Suprapubic skin (tissue), 4 donors: ENCODE measurements around the gene MSS51. TPM values are rescaled to one million over a fixed set of nuclear protein-coding genes. Genes with fewer than 3 reads are reported as not detected.

Source experiments
- DNase-seq, 2 donors: peaks; one replicate each; pipeline ENCODE4 v3.0.0-alpha.2; 2019; ENCODE audit warnings: low spot score in 2 of 2
- H3K27ac ChIP-seq: fragments of 200-600 bp; sonication (generic); one replicate; pipeline ENCODE4 v1.5.1; 2019
- H3K27me3 ChIP-seq: fragments of 200-600 bp; sonication (generic); one replicate; pipeline ENCODE4 v1.5.1; 2019
- H3K36me3 ChIP-seq: fragments of 200-600 bp; sonication (generic); one replicate; pipeline ENCODE4 v1.5.1; 2019
- H3K4me1 ChIP-seq: fragments of 200-600 bp; sonication (generic); one replicate; pipeline ENCODE4 v1.5.1; 2019
- H3K4me3 ChIP-seq: fragments of 200-600 bp; sonication (generic); one replicate; pipeline ENCODE4 v1.5.1; 2019; ENCODE audit warnings: mild to moderate bottlenecking
- H3K9me3 ChIP-seq: fragments of 200-600 bp; sonication (generic); one replicate; pipeline ENCODE4 v1.5.1; 2019
- EP300 ChIP-seq: sonication (generic); formaldehyde crosslinking; IDR thresholded peaks from one replicate; pipeline ENCODE4 v1.6.1; 2017; ENCODE audit warnings: antibody characterized with exemption
- POLR2A ChIP-seq, 2 donors: fragments of 450-650 bp; IDR thresholded peaks; one replicate each; pipeline ENCODE4 v1.6.1; 2017; ENCODE audit warnings: antibody characterized with exemption in 2 of 2, mild to moderate bottlenecking in 2 of 2, moderate library complexity in 2 of 2
- POLR2AphosphoS5 ChIP-seq, 3 donors: sonication (generic); formaldehyde crosslinking; IDR thresholded peaks; one replicate each; pipeline ENCODE4 v1.6.1; 2017; ENCODE audit warnings: antibody characterized with exemption in 3 of 3
- WGBS: methylation state at CpG from one replicate; pipeline ENCODE4 v1.1.5; 2018; 5-methylcytosine and 5-hydroxymethylcytosine counted together
- total RNA-seq, 4 donors: library from RNA; depleted of rRNA; stranded (reverse); fragments of >200 nt; gene quantifications; one replicate each; pipeline ENCODE4 v1.1.0, GENCODE V29; 2016
- TF ChIP-seq, protein P1 (sequence below), 2 donors: fragments of 200-600 bp in 1 of 2; fragments of 450-650 bp in 1 of 2; sonication (generic) in 1 of 2; IDR thresholded peaks; one replicate each; pipeline ENCODE4 v1.5.1; 2016 to 2019; ENCODE audit warnings: antibody characterized with exemption in 2 of 2, mild to moderate bottlenecking in 1 of 2, moderate library complexity in 1 of 2

The MSS51 gene
- total RNA-seq, 4 donors from 2014 or later = 1.9 to 6.4 (median 2.1) TPM

DNA sequence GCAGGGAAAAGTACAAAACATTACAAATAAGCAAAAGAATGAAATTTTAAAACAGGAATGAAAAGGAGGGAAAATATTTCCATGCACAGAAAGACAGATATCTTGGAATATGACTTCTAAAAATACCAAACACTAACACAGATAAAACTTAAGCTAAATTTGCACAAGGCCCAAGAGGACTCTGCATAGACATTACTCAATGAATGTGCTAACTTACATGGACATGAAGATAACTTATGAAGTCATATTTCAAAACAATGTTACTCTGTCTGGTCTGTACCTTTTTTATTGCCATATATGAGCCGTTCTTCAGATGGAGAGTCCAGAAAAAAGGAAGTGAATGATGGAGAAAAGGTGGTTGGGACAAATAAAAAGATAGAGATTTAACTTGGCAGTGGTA is 15.0 kb upstream of the MSS51 start:
- no peaks in the 10 kb centered on the region for H3K27me3 ChIP-seq
- no peaks in the 10 kb centered on the region for H3K9me3 ChIP-seq
- H3K4me3 ChIP-seq = no peak overlapping the region
- no peak for DNase-seq
- 81% methylated on average over 1 of the region's 1 CpG for WGBS
- no peaks in the 10 kb centered on the region for H3K4me1 ChIP-seq
- TF ChIP-seq, protein P1, sequence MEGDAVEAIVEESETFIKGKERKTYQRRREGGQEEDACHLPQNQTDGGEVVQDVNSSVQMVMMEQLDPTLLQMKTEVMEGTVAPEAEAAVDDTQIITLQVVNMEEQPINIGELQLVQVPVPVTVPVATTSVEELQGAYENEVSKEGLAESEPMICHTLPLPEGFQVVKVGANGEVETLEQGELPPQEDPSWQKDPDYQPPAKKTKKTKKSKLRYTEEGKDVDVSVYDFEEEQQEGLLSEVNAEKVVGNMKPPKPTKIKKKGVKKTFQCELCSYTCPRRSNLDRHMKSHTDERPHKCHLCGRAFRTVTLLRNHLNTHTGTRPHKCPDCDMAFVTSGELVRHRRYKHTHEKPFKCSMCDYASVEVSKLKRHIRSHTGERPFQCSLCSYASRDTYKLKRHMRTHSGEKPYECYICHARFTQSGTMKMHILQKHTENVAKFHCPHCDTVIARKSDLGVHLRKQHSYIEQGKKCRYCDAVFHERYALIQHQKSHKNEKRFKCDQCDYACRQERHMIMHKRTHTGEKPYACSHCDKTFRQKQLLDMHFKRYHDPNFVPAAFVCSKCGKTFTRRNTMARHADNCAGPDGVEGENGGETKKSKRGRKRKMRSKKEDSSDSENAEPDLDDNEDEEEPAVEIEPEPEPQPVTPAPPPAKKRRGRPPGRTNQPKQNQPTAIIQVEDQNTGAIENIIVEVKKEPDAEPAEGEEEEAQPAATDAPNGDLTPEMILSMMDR (IDR thresholded peaks at IDR 0.05) = no peak
- TF ChIP-seq POLR2A (IDR thresholded peaks at IDR 0.05) (no peak), EP300 (no peak), POLR2AphosphoS5 (IDR thresholded peaks at IDR 0.05) (no peak)
- no peak overlapping the region for H3K27ac ChIP-seq
- H3K36me3 ChIP-seq = peaks cover 43% of the 10 kb centered on the region

DNA sequence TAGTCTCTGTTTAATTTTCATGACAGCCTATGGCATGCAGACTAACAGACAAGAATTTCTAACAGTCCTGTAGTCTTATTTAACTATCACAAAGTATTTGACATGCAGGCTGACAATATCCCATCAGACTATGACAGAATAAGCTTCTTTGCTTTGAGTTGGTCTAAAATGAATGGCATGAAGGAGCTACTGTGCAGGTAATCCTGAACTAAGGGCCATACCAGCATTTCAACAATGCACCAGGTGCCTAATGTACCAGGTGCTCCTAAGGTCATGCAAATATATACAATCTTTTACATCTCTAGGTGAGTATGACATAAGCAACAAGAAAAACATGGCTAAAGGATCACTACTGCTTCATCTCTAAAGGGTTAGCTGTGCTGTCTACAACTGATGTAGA is 13.6 kb upstream of the MSS51 start:
- TF ChIP-seq POLR2A (IDR thresholded peaks at IDR 0.05) (no peak), EP300 (no peak), POLR2AphosphoS5 (IDR thresholded peaks at IDR 0.05) (no peak)
- TF ChIP-seq, protein P1 (IDR thresholded peaks at IDR 0.05) = no peak
- H3K36me3 ChIP-seq = peaks cover 36% of the 10 kb centered on the region
- H3K27ac ChIP-seq = no peak overlapping the region
- DNase-seq = no peak
- no peaks in the 10 kb centered on the region for H3K4me1 ChIP-seq
- no peak overlapping the region for H3K4me3 ChIP-seq
- H3K9me3 ChIP-seq = no peaks in the 10 kb centered on the region
- no peaks in the 10 kb centered on the region for H3K27me3 ChIP-seq

DNA sequence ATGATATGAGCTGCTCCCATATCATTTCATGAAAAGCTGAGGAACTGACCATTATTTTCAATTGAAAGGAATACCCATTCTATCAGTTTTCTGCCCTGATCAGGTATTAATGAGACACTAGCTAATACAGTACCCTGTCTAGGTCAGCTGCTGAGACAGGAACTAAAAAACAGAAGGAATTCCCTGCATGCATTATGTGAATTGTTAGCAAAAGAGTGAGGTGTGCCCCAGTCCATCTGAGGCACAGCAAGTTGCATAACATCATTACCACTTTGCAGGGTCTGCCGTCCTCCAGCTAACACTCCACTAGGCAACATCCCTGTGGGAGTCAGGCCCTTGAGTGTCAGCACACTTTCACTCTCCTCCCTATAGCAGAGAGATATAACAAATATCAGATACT is 11.1 kb upstream of the MSS51 start:
- H3K27me3 ChIP-seq = no peaks in the 10 kb centered on the region
- no peaks in the 10 kb centered on the region for H3K4me1 ChIP-seq
- peaks cover 55% of the 10 kb centered on the region for H3K36me3 ChIP-seq
- no peak for TF ChIP-seq POLR2AphosphoS5 (IDR thresholded peaks at IDR 0.05)
- TF ChIP-seq EP300 = no peak
- TF ChIP-seq, protein P1 (IDR thresholded peaks at IDR 0.05) = no peak
- TF ChIP-seq POLR2A (IDR thresholded peaks at IDR 0.05) = no peak
- WGBS = 88% methylated on average over 1 of the region's 1 CpG
- no peaks in the 10 kb centered on the region for H3K9me3 ChIP-seq
- no peak overlapping the region for H3K4me3 ChIP-seq
- H3K27ac ChIP-seq = no peak overlapping the region
- DNase-seq = no peak

DNA sequence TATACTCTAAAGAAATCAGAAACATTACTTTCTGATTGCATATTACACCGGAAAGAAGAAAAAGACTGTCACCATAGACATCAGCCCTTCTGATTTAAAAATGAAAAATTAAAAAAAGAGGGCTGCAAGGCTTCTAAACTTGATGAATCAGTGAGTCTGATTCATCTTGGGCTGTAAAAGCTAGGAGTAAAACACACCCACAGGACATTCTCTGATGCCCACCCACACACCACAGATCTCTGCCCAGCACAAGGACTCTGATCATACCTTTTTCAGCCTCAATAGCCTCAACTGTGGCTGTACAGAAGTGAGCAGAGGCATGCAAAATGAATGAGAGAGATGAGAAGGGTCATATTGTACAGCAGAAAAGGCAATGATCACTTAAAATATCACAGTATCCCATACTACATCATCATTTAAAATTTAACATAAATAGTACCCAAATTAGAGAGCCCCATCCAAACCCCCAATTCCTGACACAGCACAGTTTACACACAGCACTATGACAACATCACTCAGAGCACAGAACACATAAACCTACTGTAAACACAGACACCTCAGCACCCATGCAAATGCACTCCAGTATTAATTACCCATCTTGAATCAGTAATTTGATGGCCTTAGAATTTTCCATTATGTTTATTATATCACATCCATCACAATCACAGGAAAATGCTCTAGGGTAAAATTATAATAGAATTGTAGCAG is 6.4 kb upstream of the MSS51 start:
- no peak for DNase-seq
- no peak for TF ChIP-seq POLR2AphosphoS5 (IDR thresholded peaks at IDR 0.05)
- TF ChIP-seq, protein P1 (IDR thresholded peaks at IDR 0.05) = no peak
- no peak for TF ChIP-seq EP300
- TF ChIP-seq POLR2A (IDR thresholded peaks at IDR 0.05) = no peak
- Histone ChIP-seq H3K4me3 (no peak overlapping the region), H3K27ac (no peak overlapping the region), H3K4me1 (no peaks in the 10 kb centered on the region), H3K36me3 (peaks cover 48% of the 10 kb centered on the region), H3K9me3 (no peaks in the 10 kb centered on the region), H3K27me3 (no peaks in the 10 kb centered on the region)
- 88% methylated on average over 1 of the region's 1 CpG for WGBS

DNA sequence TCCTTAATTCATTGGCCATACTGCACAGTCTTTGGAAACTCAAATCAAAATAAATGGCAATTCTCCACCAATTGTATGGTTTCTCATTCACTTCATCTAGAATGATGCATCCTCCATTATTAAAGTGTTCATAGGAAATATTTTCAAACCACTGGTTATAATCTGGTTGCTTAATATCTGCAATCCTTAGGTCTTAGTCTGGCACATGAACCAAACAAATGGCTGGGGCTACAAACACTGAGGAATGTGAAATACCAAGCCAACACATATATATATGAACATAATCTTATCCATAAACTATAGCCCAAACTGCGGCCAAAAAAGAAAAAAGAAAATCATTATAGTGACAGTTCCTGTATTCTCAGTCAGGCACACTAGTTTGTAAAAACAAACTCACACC is 5.7 kb upstream of the MSS51 start:
- no peak for TF ChIP-seq POLR2A (IDR thresholded peaks at IDR 0.05)
- TF ChIP-seq EP300 = no peak
- H3K27me3 ChIP-seq = no peaks in the 10 kb centered on the region
- no peaks in the 10 kb centered on the region for H3K4me1 ChIP-seq
- no peak overlapping the region for H3K27ac ChIP-seq
- no peaks in the 10 kb centered on the region for H3K9me3 ChIP-seq
- H3K4me3 ChIP-seq = no peak overlapping the region
- H3K36me3 ChIP-seq = peaks cover 41% of the 10 kb centered on the region
- 94% methylated on average over 1 of the region's 1 CpG for whole genome bisulfite sequencing
- DNase-seq = no peak
